Gastrocnemius medialis (tissue), 4 donors: ENCODE measurements around the gene LRMDA. TPM values are rescaled to one million over a fixed set of nuclear protein-coding genes. Genes with fewer than 3 reads are reported as not detected.

ENCODE experiments used
- ATAC-seq, 2 donors: fragments of 150-250 bp; one replicate each; pipeline ENCODE4 v1.9.1; 2016
- DNase-seq, 2 donors: peaks; one replicate each; pipeline ENCODE4 v3.0.0-alpha.2; 2019
- H3K27ac ChIP-seq, 4 donors: fragments of 200-600 bp; sonication (generic); 1 replicate in 1 of 4; 2 replicates in 3 of 4; pipeline ENCODE4 v1.5.1; 2016 to 2018; ENCODE audit warnings: mild to moderate bottlenecking in 2 of 4, moderate library complexity in 1 of 4
- H3K27me3 ChIP-seq, 3 donors: fragments of 200-600 bp; sonication (generic) in 2 of 3; 1 replicate in 1 of 3; 2 replicates in 2 of 3; pipeline versions ENCODE4 v1.5.1 to v1.6.0; 2016 to 2019; ENCODE audit warnings: mild to moderate bottlenecking in 1 of 3, moderate library complexity in 1 of 3
- H3K36me3 ChIP-seq, 2 donors: fragments of 200-600 bp; sonication (generic) in 1 of 2; one replicate each; pipeline ENCODE4 v1.5.1; 2017 to 2018
- H3K4me1 ChIP-seq, 2 donors: fragments of 200-600 bp; sonication (generic) in 1 of 2; one replicate each; pipeline ENCODE4 v1.5.1; 2016 to 2017; ENCODE audit warnings: mild to moderate bottlenecking in 2 of 2
- H3K4me3 ChIP-seq, 4 donors: fragments of 200-600 bp; sonication (generic) in 3 of 4; 1 replicate in 1 of 4; 2 replicates in 3 of 4; pipeline ENCODE4 v1.5.1; 2016 to 2019; ENCODE audit warnings: mild to moderate bottlenecking in 2 of 4
- H3K9me3 ChIP-seq, 3 donors: fragments of 200-600 bp; sonication (generic) in 2 of 3; 1 replicate in 1 of 3; 2 replicates in 2 of 3; pipeline ENCODE4 v1.5.1; 2016 to 2019
- POLR2A ChIP-seq, 2 donors: fragments of 450-650 bp; IDR thresholded peaks; one replicate each; pipeline ENCODE4 v1.6.1; 2017; ENCODE audit warnings: antibody characterized with exemption in 2 of 2, mild to moderate bottlenecking in 2 of 2, moderate library complexity in 2 of 2
- in situ Hi-C, 4 donors: fragments of 200-750 bp; cut with MboI; loops; one replicate each; pipeline versions ENCODE4 v1.15.0 to v1.8.0; 2017; ENCODE audit warnings: low sequenced_read_pairs in 4 of 4
- intact Hi-C: fragments of 100-400 bp; cut with DNase I; formaldehyde crosslinking; loops from one replicate; pipeline ENCODE4 v1.15.1; 2023; ENCODE audit warnings: low total_unique reads
- total RNA-seq, 4 donors: library from RNA; depleted of rRNA; stranded (reverse); fragments of >200 nt; gene quantifications; one replicate each; pipeline versions ENCODE4 v1.1.0 to v1.2.3, GENCODE V29; 2016
- TF ChIP-seq, protein P1 (sequence below), 5 experiments: fragments of 450-650 bp in 3 of 5; fragments of 200-600 bp in 2 of 5; sonication (generic) in 2 of 5; IDR thresholded peaks in 4 of 5; conservative IDR thresholded peaks in 1 of 5; 1 replicate in 4 of 5; 2 replicates in 1 of 5; pipeline ENCODE4 v1.5.1; 2016 to 2019; ENCODE audit warnings: antibody characterized with exemption in 5 of 5, mild to moderate bottlenecking in 3 of 5, moderate library complexity in 3 of 5

Gene LRMDA
- total RNA-seq, 4 donors from 2014 or later: 0.80 to 4.5 (median 1.4) TPM

DNA sequence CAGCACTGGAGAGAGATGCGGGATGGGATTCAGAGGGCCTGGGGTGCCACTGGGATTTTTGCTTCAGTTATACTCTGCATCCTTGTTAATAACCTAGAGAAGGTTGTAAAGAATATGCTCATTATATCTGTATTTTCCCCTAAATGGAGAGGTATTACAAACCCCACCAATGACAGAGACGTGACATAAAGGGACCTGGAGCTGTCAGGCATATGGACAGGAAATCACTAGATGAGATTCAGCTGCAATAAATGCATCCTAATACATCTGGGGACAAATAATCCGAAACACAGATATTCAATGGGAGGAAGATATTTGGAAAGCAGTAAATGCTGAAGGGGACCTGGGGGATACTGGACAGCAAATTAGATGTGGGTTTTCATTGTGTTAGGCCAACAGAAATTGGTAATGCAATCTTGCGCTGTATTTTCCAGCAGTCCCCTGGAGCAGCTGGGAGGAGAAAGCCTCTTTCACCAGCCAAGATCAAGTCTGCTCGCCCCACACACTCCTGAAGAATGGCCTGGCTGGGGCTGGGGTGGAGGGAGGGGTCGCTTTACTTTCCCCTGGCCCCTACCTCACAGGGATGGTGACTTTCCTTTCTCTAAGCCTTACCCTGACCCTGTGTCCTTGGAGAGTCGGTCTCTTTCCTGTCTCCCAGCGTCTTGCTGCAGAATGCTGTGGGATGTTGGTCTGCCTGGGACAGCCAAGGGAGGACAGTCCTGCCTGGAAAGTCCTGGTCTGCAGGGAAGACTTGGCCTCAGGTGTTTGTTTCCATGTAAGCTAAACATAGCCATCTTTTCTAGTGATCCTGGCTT lies 653.8 kb downstream of the LRMDA start:
- Histone ChIP-seq H3K27ac (peak overlapping the region in 2 of 4 donors; percentile 68 to 78), H3K4me3 (no peak overlapping the region), H3K9me3 (no peaks in the 10 kb centered on the region), H3K27me3 (no peaks in the 10 kb centered on the region), H3K36me3 (no peaks in the 10 kb centered on the region), H3K4me1 (peaks cover 18 to 33% of the 10 kb centered on the region in 2 donors)
- TF ChIP-seq POLR2A (IDR thresholded peaks at IDR 0.05): no peak
- TF ChIP-seq, protein P1, sequence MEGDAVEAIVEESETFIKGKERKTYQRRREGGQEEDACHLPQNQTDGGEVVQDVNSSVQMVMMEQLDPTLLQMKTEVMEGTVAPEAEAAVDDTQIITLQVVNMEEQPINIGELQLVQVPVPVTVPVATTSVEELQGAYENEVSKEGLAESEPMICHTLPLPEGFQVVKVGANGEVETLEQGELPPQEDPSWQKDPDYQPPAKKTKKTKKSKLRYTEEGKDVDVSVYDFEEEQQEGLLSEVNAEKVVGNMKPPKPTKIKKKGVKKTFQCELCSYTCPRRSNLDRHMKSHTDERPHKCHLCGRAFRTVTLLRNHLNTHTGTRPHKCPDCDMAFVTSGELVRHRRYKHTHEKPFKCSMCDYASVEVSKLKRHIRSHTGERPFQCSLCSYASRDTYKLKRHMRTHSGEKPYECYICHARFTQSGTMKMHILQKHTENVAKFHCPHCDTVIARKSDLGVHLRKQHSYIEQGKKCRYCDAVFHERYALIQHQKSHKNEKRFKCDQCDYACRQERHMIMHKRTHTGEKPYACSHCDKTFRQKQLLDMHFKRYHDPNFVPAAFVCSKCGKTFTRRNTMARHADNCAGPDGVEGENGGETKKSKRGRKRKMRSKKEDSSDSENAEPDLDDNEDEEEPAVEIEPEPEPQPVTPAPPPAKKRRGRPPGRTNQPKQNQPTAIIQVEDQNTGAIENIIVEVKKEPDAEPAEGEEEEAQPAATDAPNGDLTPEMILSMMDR (IDR thresholded peaks at IDR 0.05 in 4 of 5, conservative IDR thresholded peaks at IDR 0.05 in 1 of 5): no peak
- intact Hi-C loops: no loop called here
- in situ Hi-C loops: no loop called here
- DNase-seq (no peak), ATAC-seq (no peak)

DNA sequence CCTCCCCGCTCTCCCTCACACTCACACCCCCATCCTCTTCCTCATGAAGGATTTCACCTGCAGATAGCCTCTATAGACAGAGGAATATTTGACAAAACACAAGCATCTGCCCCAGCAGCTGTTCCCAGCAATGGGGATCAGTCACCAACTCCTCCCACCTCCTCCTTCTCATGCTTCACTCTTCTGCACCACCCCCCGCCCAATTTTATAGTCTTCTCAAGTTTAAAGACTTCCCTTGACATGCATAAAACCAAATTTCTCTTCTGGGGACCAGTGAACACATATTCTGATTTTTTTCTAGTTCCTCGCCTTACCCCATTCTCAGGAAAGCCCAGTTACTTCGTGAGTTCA lies 654.4 kb downstream of the LRMDA start:
- TF ChIP-seq, protein P1 (IDR thresholded peaks at IDR 0.05 in 4 of 5, conservative IDR thresholded peaks at IDR 0.05 in 1 of 5): no peak
- no peak for TF ChIP-seq POLR2A (IDR thresholded peaks at IDR 0.05)
- Histone ChIP-seq H3K27ac (peak overlapping the region; percentile 50 to 78 (median 66)), H3K9me3 (no peaks in the 10 kb centered on the region), H3K4me3 (no peak overlapping the region), H3K27me3 (no peaks in the 10 kb centered on the region), H3K4me1 (peaks cover 18 to 33% of the 10 kb centered on the region in 2 donors), H3K36me3 (no peaks in the 10 kb centered on the region)
- ATAC-seq (no peak), DNase-seq (no peak)
- in situ Hi-C loops (no loop called here), intact Hi-C loops (loop anchor here (2.0 kb wide), 1 partner anchor 685 kb away; the partner anchor contains the start of gene ZNF503)

DNA sequence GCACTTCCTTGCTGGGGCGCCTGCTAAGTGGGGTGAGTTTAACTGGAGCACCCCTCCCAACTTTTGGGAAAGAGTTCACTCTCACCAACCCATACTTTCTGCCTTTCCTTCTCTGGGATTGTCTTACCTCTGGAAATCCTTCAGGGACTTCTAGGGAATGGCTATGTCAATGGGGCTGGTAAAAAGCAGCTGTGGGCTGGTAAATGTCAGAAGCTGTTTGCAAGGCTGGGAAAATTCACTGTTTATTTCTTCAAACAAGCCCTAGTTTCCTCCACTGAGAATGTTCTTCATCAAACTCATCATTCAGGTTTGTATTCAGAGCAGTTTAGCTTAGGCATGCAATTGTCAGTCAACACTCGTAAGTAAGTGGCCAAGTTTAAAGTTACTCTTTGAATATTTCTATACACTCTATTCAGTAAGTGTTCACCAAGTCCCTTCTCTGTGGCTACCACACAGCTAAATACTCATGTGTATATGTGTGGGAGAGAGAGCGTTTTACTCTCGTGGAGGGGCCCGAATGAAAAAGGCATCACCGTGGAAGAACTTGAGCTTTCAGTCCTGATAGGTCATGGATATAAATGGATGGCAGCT lies 654.8 kb downstream of the LRMDA start:
- ATAC-seq (peak; percentile 12 to 26), DNase-seq (no peak)
- no peak for TF ChIP-seq POLR2A (IDR thresholded peaks at IDR 0.05)
- TF ChIP-seq, protein P1 (IDR thresholded peaks at IDR 0.05 in 4 of 5, conservative IDR thresholded peaks at IDR 0.05 in 1 of 5): no peak
- in situ Hi-C loops (no loop called here), intact Hi-C loops (loop anchor here (2.0 kb wide), 1 partner anchor 685 kb away; the partner anchor contains the start of gene ZNF503)
- peak overlapping the region in 3 of 4 donors; percentile 1 to 12 (median 10) for H3K4me3 ChIP-seq
- no peaks in the 10 kb centered on the region for H3K27me3 ChIP-seq
- no peaks in the 10 kb centered on the region for H3K9me3 ChIP-seq
- peaks cover 18 to 33% of the 10 kb centered on the region in 2 donors for H3K4me1 ChIP-seq
- H3K36me3 ChIP-seq: no peaks in the 10 kb centered on the region
- peak overlapping the region; percentile 50 to 78 (median 66) for H3K27ac ChIP-seq

DNA sequence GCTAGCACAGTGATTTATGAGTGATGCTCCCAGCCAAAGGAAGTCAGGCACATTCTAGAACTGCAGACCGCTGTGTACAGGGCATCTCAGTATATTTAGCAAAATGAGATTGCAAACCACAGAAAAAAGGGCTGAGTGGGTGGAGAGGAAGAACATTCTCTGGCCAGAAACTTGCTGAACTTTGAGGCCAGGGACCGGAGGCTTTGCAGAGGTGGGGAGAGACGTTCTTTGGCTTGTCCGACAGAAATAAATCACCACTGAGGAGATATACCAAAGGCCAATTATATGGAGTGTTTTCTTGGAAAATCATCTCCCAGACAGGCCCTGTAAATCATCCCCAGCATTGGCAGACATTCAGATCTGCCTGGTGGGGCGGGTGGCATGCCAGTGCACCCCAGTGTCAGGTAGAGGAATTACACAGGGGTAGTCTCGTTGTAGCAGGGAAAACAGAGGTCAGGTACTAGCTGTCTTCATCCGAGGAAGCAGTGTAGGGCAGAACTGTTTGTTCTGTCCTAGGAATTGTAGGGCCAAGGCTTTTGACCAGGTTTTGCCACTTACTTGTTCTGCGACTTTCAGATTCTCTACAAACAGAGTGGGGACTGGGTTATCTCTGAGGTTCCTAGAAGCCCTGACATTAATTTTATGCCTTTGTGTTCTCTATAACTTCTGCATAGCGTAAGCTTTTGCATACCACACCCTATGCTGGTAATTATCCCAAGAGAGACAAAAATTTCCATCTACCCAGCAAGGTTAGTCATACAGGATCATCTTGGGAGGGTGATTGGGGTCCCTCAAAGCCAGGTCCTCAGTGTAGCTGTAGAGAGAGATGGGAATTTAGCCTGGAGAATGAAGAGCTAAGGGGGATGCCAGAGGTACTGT lies 655.6 kb downstream of the LRMDA start:
- no peaks in the 10 kb centered on the region for H3K9me3 ChIP-seq
- ATAC-seq: peak; percentile 96 to 98
- peak overlapping the region in 2 of 4 donors; percentile 1 to 10 for H3K4me3 ChIP-seq
- peaks cover 18 to 33% of the 10 kb centered on the region in 2 donors for H3K4me1 ChIP-seq
- in situ Hi-C loops: no loop called here
- intact Hi-C loops: loop anchor here (2.0 kb wide), 1 partner anchor 686 kb away; the partner anchor contains the start of gene ZNF503
- no peaks in the 10 kb centered on the region for H3K36me3 ChIP-seq
- peak; percentile 67 to 79 for DNase-seq
- no peak for TF ChIP-seq POLR2A (IDR thresholded peaks at IDR 0.05)
- TF ChIP-seq, protein P1 (IDR thresholded peaks at IDR 0.05 in 4 of 5, conservative IDR thresholded peaks at IDR 0.05 in 1 of 5): peak; percentile 54 to 76 (median 66)
- H3K27ac ChIP-seq: peak overlapping the region; percentile 50 to 78 (median 66)
- H3K27me3 ChIP-seq: no peaks in the 10 kb centered on the region
